Measurements from ENCODE around the gene TMEM266.
A peak's percentile ranks its signal among the peaks of the same experiment; 100 is the strongest.

TMEM266 gene

GRCh38 chr15:76150513-76150912 lies 90.7 kb downstream of the TMEM266 start:
- ATAC-seq (replicated peaks) (peak; percentile 17), DNase-seq (no peak)
- Mint-ChIP-seq H3K4me1 (ENCODE audit: low read depth in 2 of 2) (peaks cover 8 to 10% of the 10 kb centered on the region in 2 donors), H3K9me3 (no peaks in the 10 kb centered on the region), H3K36me3 (ENCODE audit: insufficient read depth) (peaks cover 6% of the 10 kb centered on the region), H3K27ac (no peak overlapping the region), H3K4me3 (no peak overlapping the region), H3K27me3 (peaks cover 15 to 17% of the 10 kb centered on the region in 2 donors)

DNA sequence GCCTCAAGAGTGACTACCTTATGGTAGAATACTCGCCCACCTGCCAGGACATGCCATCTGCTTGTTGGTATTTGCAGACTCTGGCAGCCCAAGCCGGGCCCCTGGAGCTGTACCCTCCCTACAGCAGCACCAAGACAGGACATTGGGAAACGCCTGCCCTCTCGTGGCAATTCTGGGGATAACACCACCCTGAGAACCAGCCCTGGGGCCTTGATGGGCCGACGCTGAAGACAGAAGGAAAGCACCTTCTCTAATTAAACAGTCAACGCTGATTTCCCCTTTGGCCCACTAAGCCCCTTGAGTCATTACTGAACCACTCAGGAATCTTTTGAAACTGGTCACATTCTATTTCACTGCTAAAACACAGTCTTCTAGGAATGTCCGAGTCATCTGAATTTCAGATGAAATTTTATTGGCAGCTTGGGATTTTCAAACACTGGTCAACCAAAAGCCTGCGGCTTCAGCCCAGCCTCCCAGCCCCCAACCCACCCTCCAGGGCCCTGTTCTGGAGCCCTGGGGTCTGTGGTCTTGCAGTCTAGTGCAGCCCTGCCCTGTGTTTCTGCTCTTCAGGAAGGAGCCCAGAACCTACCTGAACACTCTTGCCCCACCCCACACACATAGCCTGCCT lies 91.3 kb downstream of the TMEM266 start:
- Mint-ChIP-seq H3K9me3 (no peaks in the 10 kb centered on the region), H3K27ac (no peak overlapping the region), H3K4me1 (ENCODE audit: low read depth in 2 of 2) (peaks cover 8 to 10% of the 10 kb centered on the region in 2 donors), H3K36me3 (ENCODE audit: insufficient read depth) (peaks cover 6% of the 10 kb centered on the region), H3K27me3 (peaks cover 9 to 11% of the 10 kb centered on the region in 2 donors), H3K4me3 (no peak overlapping the region)
- ATAC-seq (replicated peaks): peak; percentile 91
- peak; percentile 63 to 77 (median 65) for DNase-seq

DNA sequence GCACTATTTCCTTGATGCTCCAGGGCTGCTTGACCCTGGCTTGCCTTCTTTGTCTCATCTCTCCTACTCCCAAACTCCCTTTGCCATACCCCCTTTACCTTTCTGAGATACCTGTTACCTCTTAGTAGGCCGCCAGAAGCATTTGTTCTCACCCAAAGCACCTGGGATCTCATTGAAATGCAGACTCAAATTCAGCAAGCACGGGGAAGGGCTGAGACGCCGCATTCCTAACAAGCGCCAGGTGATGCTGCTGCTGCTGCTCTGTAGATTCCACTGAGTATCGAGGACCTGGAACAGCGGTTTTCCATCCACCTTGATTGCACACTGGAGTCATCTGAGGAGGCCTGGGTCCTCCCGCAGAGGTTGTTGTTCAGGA lies 91.8 kb downstream of the TMEM266 start:
- H3K27me3 Mint-ChIP-seq: peaks cover 6% of the 10 kb centered on the region in 2 donors
- no peaks in the 10 kb centered on the region for H3K9me3 Mint-ChIP-seq
- H3K4me1 Mint-ChIP-seq (ENCODE audit: low read depth in 2 of 2): peaks cover 8 to 10% of the 10 kb centered on the region in 2 donors
- ATAC-seq (replicated peaks) (no peak), DNase-seq (no peak)
- no peak overlapping the region for H3K27ac Mint-ChIP-seq
- H3K36me3 Mint-ChIP-seq (ENCODE audit: insufficient read depth): peaks cover 6% of the 10 kb centered on the region
- no peak overlapping the region for H3K4me3 Mint-ChIP-seq

DNA sequence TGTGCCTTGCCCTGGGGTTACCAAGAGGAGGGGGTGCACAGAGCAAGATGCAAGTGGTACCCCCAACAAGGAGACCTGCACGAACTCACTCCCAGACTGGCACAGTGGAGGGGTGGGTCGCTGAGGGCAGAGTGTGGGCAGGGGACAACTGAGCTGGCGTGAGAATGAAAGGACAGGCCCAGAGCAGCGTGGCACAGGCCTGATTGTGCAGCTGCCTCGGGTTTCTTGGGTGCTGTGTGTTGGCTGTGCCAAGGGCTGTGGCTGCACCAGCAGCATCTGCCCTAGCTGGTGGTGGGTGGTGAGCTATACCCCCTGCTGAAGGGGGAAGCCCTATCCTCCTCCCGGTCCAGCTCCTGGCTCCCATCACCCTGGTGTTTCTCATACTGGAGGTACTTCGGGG lies 92.4 kb downstream of the TMEM266 start:
- Mint-ChIP-seq H3K27me3 (peaks cover 0 to under 1% of the 10 kb centered on the region in 2 donors), H3K36me3 (ENCODE audit: insufficient read depth) (peaks cover 6% of the 10 kb centered on the region), H3K27ac (no peak overlapping the region), H3K4me3 (no peak overlapping the region), H3K4me1 (ENCODE audit: low read depth in 2 of 2) (peaks cover 8 to 10% of the 10 kb centered on the region in 2 donors), H3K9me3 (no peaks in the 10 kb centered on the region)
- no peak for ATAC-seq (replicated peaks)
- DNase-seq: no peak

GRCh38 chr15:76153241-76154197 lies 93.7 kb downstream of the TMEM266 start:
- peaks cover 6% of the 10 kb centered on the region for H3K36me3 Mint-ChIP-seq (ENCODE audit: insufficient read depth)
- no peaks in the 10 kb centered on the region for H3K9me3 Mint-ChIP-seq
- H3K4me3 Mint-ChIP-seq: no peak overlapping the region
- ATAC-seq (replicated peaks): no peak
- no peak overlapping the region for H3K27ac Mint-ChIP-seq
- no peak for DNase-seq
- peaks cover 4 to 6% of the 10 kb centered on the region in 2 donors for H3K27me3 Mint-ChIP-seq
- H3K4me1 Mint-ChIP-seq (ENCODE audit: low read depth in 2 of 2): peaks cover 5 to 6% of the 10 kb centered on the region in 2 donors

DNA sequence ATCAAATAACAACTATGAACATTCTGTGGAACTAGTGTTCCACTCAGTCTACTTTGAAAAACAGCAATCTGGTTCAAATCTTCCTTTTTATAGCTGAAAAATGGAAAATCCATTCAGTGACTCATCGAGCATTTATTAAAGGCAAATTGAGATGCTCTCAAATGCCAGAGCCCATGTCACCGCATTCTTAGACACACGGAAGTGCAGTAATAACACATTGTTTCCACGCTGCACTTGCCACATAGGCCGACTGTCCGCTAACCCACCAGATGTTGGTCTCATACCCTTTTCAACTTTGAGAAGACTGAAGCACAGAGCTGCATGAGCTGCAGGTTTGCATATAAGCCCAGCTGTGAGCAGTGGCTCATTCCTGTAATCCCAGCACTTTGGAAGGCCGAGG lies 95.9 kb downstream of the TMEM266 start:
- DNase-seq (no peak), ATAC-seq (replicated peaks) (no peak)

GRCh38 chr15:76158226-76158625 lies 98.4 kb downstream of the TMEM266 start:
- Mint-ChIP-seq H3K27ac (no peak overlapping the region), H3K4me3 (no peak overlapping the region), H3K9me3 (no peaks in the 10 kb centered on the region), H3K27me3 (peaks cover 16 to 39% of the 10 kb centered on the region in 2 donors), H3K4me1 (ENCODE audit: low read depth in 2 of 2) (no peaks in the 10 kb centered on the region), H3K36me3 (ENCODE audit: insufficient read depth) (peaks cover 4% of the 10 kb centered on the region)
- DNase-seq: no peak
- no peak for ATAC-seq (replicated peaks)

More for the DNA sequence above, 95.9 kb downstream of the TMEM266 start:
- Mint-ChIP-seq H3K4me1 (ENCODE audit: low read depth in 2 of 2) (peaks cover 2% of the 10 kb centered on the region in 2 donors), H3K27me3 (peaks cover 14 to 23% of the 10 kb centered on the region in 2 donors), H3K9me3 (no peaks in the 10 kb centered on the region), H3K4me3 (no peak overlapping the region), H3K36me3 (ENCODE audit: insufficient read depth) (peaks cover 6% of the 10 kb centered on the region), H3K27ac (no peak overlapping the region)

- H3K27me3 Mint-ChIP-seq: peaks cover 16 to 43% of the 10 kb centered on the region in 2 donors
- H3K36me3 Mint-ChIP-seq (ENCODE audit: insufficient read depth): peaks cover 2% of the 10 kb centered on the region
- no peaks in the 10 kb centered on the region for H3K4me1 Mint-ChIP-seq (ENCODE audit: low read depth in 2 of 2)
- H3K9me3 Mint-ChIP-seq: no peaks in the 10 kb centered on the region
- H3K27ac Mint-ChIP-seq: no peak overlapping the region
- no peak overlapping the region for H3K4me3 Mint-ChIP-seq
- no peak for DNase-seq
- ATAC-seq (replicated peaks): no peak
These were observed 99.0 kb downstream of the TMEM266 start for GRCh38 chr15:76158815-76159214.

DNA sequence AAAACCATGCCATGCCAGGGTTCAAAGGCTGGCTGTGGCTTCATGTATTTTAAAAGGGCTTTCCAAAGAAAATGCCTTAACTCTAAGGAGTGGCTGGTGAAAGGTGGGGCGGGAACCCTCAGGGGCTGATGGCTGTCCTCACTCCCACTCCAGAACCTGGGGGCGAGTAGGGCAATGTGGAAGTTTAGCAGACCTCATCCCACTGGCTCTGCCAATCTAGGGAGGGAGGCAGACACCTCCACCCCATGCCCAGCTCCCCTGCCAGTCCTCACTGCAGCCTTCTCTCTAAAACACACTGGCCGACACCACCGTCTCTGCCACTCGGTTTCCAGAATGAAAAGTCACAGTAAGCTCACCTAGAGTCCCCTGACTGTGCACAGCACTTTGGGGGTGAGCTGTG lies 99.5 kb downstream of the TMEM266 start:
- ATAC-seq (replicated peaks) (no peak), DNase-seq (no peak)
- Mint-ChIP-seq H3K36me3 (ENCODE audit: insufficient read depth) (peaks cover 6% of the 10 kb centered on the region), H3K4me1 (ENCODE audit: low read depth in 2 of 2) (peaks cover 0 to 2% of the 10 kb centered on the region in 2 donors), H3K4me3 (no peak overlapping the region), H3K27me3 (peaks cover 16 to 48% of the 10 kb centered on the region in 2 donors), H3K27ac (no peak overlapping the region), H3K9me3 (no peaks in the 10 kb centered on the region)

DNA sequence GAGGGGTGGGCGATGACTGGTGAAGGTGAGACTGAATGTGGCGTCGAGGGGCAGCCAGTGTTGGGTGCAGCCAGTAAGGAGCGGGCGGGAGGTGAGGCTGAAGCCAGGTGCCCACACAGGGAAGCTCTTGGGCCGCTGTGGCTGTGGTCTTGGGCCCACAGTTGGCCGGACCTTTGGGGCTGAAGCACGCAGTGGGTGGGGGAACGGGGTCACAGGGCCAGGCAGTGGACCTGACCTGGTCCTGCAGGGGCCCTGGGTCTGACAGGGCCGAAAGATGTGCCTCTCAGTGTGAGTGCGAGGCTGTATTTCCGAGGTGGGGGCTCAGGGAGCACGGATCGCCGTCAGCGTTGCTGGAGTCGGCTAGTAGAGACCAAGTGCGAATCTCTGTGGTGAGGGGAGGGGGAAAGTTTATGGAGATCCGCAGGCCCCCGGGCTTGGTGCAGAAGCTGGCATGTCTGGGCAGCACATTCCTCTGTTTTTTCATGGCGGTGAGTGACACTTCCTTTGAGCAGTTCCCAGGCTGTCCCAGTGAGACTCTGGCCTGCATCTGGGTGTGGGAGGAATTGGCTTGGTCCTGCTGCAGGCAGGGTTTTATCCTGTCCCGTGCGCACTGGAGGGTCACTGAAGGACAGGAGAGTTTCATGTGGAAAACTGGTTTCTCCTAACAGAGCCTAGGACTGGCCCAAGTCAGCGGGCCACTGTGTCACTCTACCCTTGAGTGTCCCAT lies 100.8 kb downstream of the TMEM266 start:
- ATAC-seq (replicated peaks) (no peak), DNase-seq (no peak)
- Mint-ChIP-seq H3K27ac (no peak overlapping the region), H3K27me3 (peaks cover 16 to 48% of the 10 kb centered on the region in 2 donors), H3K9me3 (no peaks in the 10 kb centered on the region), H3K4me1 (ENCODE audit: low read depth in 2 of 2) (peaks cover 0 to 2% of the 10 kb centered on the region in 2 donors), H3K4me3 (no peak overlapping the region), H3K36me3 (ENCODE audit: insufficient read depth) (peaks cover 4% of the 10 kb centered on the region)

DNA sequence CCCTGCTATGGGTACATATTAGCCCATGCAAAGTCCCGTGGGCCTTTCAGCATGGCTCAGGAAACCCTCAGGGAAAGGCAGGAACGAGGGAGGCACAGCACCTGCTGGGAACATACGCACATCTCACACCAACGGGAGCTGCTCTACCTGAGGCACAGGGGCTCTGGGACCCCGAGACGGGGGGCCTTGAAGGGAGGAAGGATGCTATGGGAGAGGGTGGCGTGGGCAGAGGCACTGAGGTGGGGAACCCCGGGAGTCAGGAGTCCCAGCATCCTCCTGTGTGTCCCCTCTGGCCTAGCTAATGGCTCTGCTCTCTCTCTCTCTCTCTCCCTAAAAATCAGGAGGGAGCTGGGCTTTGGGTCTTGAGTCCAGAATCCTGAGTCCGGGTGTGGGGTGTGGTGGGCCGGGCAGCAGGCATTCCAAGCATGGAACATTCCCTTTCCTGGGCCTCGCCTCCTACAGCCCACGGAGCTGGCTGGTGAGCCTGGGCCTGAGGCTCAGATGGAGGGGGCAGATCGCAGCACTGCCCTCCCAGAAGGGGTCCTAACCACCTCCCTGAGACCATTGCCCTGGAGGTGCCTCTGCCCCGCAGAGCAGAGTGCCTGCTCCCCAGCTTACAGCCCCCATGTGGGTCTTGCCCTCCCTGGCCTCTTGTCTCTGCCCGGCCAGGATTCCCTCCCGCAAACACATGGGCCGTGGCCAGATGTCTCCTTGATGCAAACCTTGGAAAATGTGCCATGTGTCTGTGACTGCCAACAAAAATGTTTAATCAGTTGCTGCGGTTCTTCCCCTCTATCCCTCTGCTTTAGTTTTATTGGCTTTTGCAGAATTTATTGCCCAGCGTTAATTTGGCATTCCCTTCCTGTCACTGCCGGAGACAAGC lies 101.6 kb downstream of the TMEM266 start:
- Mint-ChIP-seq H3K9me3 (no peaks in the 10 kb centered on the region), H3K4me1 (ENCODE audit: low read depth in 2 of 2) (peaks cover 0 to 2% of the 10 kb centered on the region in 2 donors), H3K4me3 (no peak overlapping the region), H3K27ac (no peak overlapping the region), H3K36me3 (ENCODE audit: insufficient read depth) (peaks cover 4% of the 10 kb centered on the region), H3K27me3 (peaks cover 16 to 48% of the 10 kb centered on the region in 2 donors)
- DNase-seq (no peak), ATAC-seq (replicated peaks) (no peak)

- Mint-ChIP-seq H3K4me1 (ENCODE audit: low read depth in 2 of 2) (peaks cover 0 to 2% of the 10 kb centered on the region in 2 donors), H3K36me3 (ENCODE audit: insufficient read depth) (peaks cover 4% of the 10 kb centered on the region), H3K9me3 (no peaks in the 10 kb centered on the region), H3K27me3 (peaks cover 16 to 48% of the 10 kb centered on the region in 2 donors), H3K4me3 (no peak overlapping the region), H3K27ac (no peak overlapping the region)
- DNase-seq: no peak
- ATAC-seq (replicated peaks): no peak
These were observed 102.2 kb downstream of the TMEM266 start for GRCh38 chr15:76162036-76162398.
